ENCODE measurements around the gene LRRC43. TPM values are rescaled to one million over a fixed set of nuclear protein-coding genes. Genes with fewer than 3 reads are reported as not detected.

Gene LRRC43
- total and polyA plus RNA-seq, 2 experiments from 2014 or later = 0.45 TPM; not detected in 1

GRCh38 chr12:122208073-122208820 lies 25.3 kb downstream of the LRRC43 start:
- Histone ChIP-seq H3K4me2 (no peak overlapping the region), H3K4me1 (ENCODE audit: insufficient read depth) (peaks cover 11% of the 10 kb centered on the region; the same call in 1 of the 2 replicates), H3F3A (replicated peaks; ENCODE audit: low read depth) (peaks cover 20% of the 10 kb centered on the region), H3K79me2 (replicated peaks; ENCODE audit: insufficient read depth) (no peaks in the 10 kb centered on the region), H3K36me3 (ENCODE audit: insufficient read depth) (peaks cover 45% of the 10 kb centered on the region), H3K4me3 (no peak overlapping the region), H4K20me1 (replicated peaks; ENCODE audit: insufficient read depth) (peaks cover 29% of the 10 kb centered on the region), H3K27me3 (ENCODE audit: insufficient read depth) (peaks cover 30% of the 10 kb centered on the region), H3K27ac (ENCODE audit: low read depth) (no peak overlapping the region), H3K9me2 (ENCODE audit: insufficient read depth) (no peaks in the 10 kb centered on the region), H2AFZ (no peak overlapping the region)
- H3K27ac Mint-ChIP-seq = 0 out of 2 replicates have a peak overlapping the region, but pooled peaks have one; percentile 2
- DNase-seq (ENCODE audit: low spot score) (no peak), ATAC-seq (no peak)
- H3K27me3 Mint-ChIP-seq (ENCODE audit: insufficient read depth, low read depth, poor library complexity) = peaks cover 29% of the 10 kb centered on the region
- H3K36me3 Mint-ChIP-seq (ENCODE audit: low read depth) = peaks cover 45% of the 10 kb centered on the region
- no peaks in the 10 kb centered on the region for H3K9me3 Mint-ChIP-seq
- H3K4me1 Mint-ChIP-seq = peaks cover 24% of the 10 kb centered on the region
- TF ChIP-seq ZNF462 (CRISPR knock-in tag; IDR thresholded peaks at IDR 0.05) (no peak), REST (IDR thresholded peaks at IDR 0.05; ENCODE audit: unreplicated experiment) (no peak), CTCF (conservative IDR thresholded peaks at IDR 0.05; ENCODE audit: low read depth in 2 of 2) (no peak), STAT1 (IDR thresholded peaks at IDR 0.05; ENCODE audit: unreplicated experiment) (no peak), EZH2 (IDR thresholded peaks at IDR 0.05; ENCODE audit: low read depth, unreplicated experiment) (no peak), CREB1 (CRISPR knock-in tag; IDR thresholded peaks at IDR 0.05; ENCODE audit: low read depth) (no peak), POLR2AphosphoS5 (IDR thresholded peaks at IDR 0.05; ENCODE audit: low read depth) (no peak), ETS1 (IDR thresholded peaks at IDR 0.05) (no peak)
- H3K4me3 Mint-ChIP-seq = no peak overlapping the region; the same call in 2 of the 3 replicates

Measured in GM23338 (cell line).